Smooth muscle cell of the umbilical artery (primary cell): ENCODE measurements around the gene PLAAT4. TPM values are rescaled to one million over a fixed set of nuclear protein-coding genes. Genes with fewer than 3 reads are reported as not detected.

Source experiments
- total RNA-seq: library from RNA; depleted of rRNA; stranded (reverse); fragments of >200 nt; gene quantifications from 2 replicates; pipeline ENCODE4 v1.2.3, GENCODE V29; 2014

PLAAT4 gene, protein sequence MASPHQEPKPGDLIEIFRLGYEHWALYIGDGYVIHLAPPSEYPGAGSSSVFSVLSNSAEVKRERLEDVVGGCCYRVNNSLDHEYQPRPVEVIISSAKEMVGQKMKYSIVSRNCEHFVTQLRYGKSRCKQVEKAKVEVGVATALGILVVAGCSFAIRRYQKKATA
- total RNA-seq: 1.3 and 2.7 TPM in 2 replicates

DNA sequence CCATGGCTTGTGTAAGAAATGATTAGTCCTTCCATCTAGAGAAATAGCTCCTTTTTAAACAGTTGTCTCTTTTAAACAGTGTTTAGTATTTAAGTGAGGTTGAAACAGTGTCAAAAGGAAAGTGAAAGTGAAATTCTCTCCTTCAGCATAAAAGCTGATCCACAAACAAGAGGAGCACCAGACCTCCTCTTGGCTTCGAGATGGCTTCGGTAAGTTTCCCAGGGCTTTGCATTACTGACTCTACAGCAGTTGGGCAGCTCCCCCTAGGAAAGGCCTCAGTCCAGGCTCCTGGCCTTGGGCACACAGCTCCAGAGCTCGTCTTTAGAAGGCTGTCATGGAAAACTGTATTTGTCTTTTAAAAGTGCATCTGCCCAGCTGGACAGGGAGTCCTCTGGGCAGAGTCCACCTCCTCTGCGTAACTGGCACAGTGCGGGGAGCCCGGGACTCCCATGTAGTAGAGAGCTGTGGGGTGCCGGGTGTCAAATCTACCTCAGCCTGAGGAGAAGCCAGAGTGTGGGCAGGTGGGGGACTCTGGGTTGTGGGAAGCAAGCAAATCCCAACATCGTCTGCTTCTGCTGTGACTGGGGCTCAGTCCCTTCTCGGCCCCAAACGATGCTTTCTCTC is at the start of gene PLAAT4:
PLAAT4 (plus strand) TSS at position 140 of the 624 bp plus-strand sequence; CDS start at position 201, 61 bp downstream.

DNA sequence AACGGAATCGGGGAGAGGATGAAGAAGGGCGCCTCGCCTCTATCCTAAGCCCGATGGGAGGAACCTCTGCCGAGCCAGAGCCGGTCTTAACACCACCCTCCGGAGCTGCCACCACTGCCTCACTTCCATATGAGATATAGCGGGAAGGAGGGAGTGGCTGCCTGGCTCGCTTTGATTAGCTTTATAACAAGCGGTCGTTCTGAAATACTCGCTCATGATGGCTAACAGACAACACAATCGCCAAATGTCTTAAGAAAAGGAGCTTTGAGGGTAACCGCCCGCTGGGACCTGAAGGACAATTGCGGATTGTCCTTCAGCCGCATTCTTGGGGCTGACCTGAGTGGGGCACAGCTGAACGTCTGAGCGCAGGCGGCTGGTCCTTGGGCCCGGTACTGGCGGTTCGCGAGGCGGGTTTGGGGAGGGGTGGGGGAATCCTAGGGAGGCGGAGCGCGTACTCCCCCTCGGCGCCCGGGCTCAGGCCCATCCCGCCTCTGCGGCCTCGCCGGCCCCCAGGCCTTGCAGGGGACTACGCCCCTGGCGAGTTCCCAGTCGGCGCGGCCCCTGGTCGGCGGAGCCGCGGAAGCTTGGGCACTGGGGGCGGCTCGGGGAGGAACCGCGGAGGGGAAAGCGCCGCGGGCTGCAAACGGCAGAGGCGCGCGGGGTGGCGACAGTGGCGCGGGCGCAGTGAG is 45.9 kb upstream of the PLAAT4 start, which contains the start of gene PLAAT5:
PLAAT5 (minus strand) TSS at position 617 of the 689 bp plus-strand sequence; CDS start at position 484, 133 bp downstream.

DNA sequence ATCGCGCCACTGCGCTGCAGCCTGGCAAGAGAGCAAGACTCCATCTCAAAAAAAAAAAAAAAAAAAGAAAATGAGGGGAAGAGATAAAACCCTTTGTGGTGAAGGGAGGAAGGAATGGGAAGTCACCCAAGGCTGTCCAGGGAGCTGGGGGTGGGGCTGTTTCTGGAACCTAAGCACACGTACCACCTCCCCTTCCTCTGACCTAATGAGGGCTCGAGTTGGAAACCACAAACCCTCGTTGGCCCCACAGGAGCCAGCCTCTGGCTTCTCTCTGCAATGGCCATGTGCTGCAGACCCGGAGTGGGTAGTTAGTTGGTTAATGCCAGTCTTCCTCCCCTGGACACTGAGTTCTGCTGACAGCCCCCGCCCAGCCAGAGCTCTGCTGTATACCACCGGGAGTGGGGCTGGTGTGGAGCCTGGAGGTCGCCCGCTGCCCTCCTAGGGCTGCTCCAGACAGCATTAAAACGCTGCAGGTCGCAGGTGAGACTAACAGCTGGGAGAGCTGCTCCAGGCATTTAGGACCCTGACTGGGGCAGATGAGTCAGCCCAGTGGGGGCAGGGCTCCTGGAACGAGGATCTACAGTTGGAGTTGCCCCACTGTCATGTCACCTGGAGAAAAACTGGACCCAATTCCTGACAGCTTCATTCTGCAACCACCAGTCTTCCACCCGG is 30.6 kb upstream of the PLAAT4 start, which contains the start of gene LGALS12:
LGALS12 (plus strand) TSS at position 228 of the 672 bp plus-strand sequence; CDS start at position 603, 375 bp downstream.

DNA sequence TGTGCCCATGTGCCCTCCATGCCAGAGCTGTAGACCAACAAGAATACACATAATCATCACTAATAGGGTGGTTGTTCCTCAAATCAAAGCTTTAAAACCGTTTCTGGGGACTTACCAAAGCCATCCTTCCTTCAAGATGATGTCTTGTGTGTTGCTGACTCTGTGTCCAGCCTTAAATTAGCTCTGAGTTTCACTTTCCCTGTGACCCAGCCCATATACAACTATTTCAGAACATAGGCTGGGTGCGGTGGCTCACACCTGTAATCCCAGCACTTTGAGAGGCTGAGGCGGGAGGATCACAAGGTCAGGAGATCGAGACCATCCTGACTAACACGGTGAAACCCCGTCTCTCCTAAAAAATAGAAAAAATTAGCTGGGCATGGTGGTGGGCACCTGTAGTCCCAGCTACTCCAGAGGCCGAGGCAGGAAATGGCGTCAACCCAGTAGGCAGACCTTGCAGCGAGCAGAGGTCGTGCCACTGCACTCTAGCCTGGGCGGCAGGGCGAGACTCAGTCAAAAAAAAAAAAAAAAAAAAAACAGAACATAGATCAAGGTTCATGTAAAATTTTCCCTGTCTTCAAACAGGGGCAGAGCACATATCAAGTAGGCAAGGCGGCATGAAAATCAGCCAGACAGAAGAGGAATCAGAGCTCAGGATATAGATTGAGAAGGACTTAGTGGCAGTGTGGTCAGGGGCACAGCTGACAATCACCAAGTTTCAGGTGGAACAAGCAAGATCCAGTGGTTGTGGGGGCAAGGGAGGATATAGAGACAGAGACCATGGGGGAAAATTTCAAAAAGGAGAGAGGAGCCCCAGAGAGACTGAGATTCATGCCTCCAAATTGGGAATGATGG is 26.8 kb downstream of the PLAAT4 start, which contains the start of gene PLAAT2:
PLAAT2 (minus strand) TSS at position 179 of the 855 bp plus-strand sequence; CDS start at position 124, 55 bp downstream.

Other genes starting within 250 kb of the PLAAT4 start
- gene SLC22A9, start 167.0 kb upstream of the PLAAT4 start, total RNA-seq: not detected in 2 replicates
- not detected in 2 replicates for gene PLAAT5, start 45.6 kb upstream of the PLAAT4 start, total RNA-seq
- gene LGALS12, start 30.7 kb upstream of the PLAAT4 start, total RNA-seq: not detected in 2 replicates
- gene PLAAT2, start 26.6 kb downstream of the PLAAT4 start, total RNA-seq: not detected in 2 replicates
- gene PLAAT3, start 77.6 kb downstream of the PLAAT4 start, total RNA-seq: 6.7 and 11.9 TPM in 2 replicates
- 92.6 and 99.6 TPM in 2 replicates for gene ATL3, start 134.6 kb downstream of the PLAAT4 start, total RNA-seq
- gene RTN3, start 144.7 kb downstream of the PLAAT4 start, total RNA-seq: 55.5 and 89.0 TPM in 2 replicates
- 8.9 and 18.8 TPM in 2 replicates for gene ZFTA, start 232.0 kb downstream of the PLAAT4 start, total RNA-seq